ENCODE data around the gene WDR5B.
"Not testable (repeated sequence)": the region's sequence is repeated elsewhere in the genome, so short reads cannot be mapped to it uniquely, and the experiment has no call there.

The WDR5B gene

GRCh38 chr3:122443762-122444490 lies 28.1 kb upstream of the WDR5B start:
- H3K27ac ChIP-seq (ENCODE audit: low read length); DNase-seq (ENCODE audit: low read depth, low spot score); H3K36me3 ChIP-seq (ENCODE audit: control insufficient read depth, insufficient read depth, low read length); H3K9me3 ChIP-seq (ENCODE audit: control insufficient read depth, insufficient read depth, low read length); H3K27me3 ChIP-seq (ENCODE audit: control insufficient read depth, insufficient read depth, low read length); H3K4me1 ChIP-seq (ENCODE audit: control insufficient read depth, insufficient read depth, low read length); H3K4me3 ChIP-seq (ENCODE audit: low read length): not testable (repeated sequence)
- WGBS (ENCODE audit: insufficient coverage, insufficient read length): no CpG with 5 or more reads among the region's 11 CpGs

GRCh38 chr3:122443090-122443489 lies 27.2 kb upstream of the WDR5B start:
- Histone ChIP-seq H3K4me1 (ENCODE audit: control insufficient read depth, insufficient read depth, low read length) (peaks cover 3% of the 10 kb centered on the region; the same call in 1 of the 2 replicates), H3K9me3 (ENCODE audit: control insufficient read depth, insufficient read depth, low read length) (no peaks in the 10 kb centered on the region), H3K27ac (ENCODE audit: low read length) (no peak overlapping the region), H3K4me3 (ENCODE audit: low read length) (no peak overlapping the region), H3K27me3 (ENCODE audit: control insufficient read depth, insufficient read depth, low read length) (no peaks in the 10 kb centered on the region), H3K36me3 (ENCODE audit: control insufficient read depth, insufficient read depth, low read length) (peaks cover 2% of the 10 kb centered on the region; the same call in 1 of the 2 replicates)
- no CpG with 5 or more reads among the region's 10 CpGs for WGBS (ENCODE audit: insufficient coverage, insufficient read length)
- DNase-seq (ENCODE audit: low read depth, low spot score): peak; percentile 47

- Histone ChIP-seq H3K27ac (ENCODE audit: low read length) (no peak overlapping the region), H3K4me1 (ENCODE audit: control insufficient read depth, insufficient read depth, low read length) (no peaks in the 10 kb centered on the region), H3K9me3 (ENCODE audit: control insufficient read depth, insufficient read depth, low read length) (no peaks in the 10 kb centered on the region), H3K4me3 (ENCODE audit: low read length) (no peak overlapping the region), H3K27me3 (ENCODE audit: control insufficient read depth, insufficient read depth, low read length) (no peaks in the 10 kb centered on the region), H3K36me3 (ENCODE audit: control insufficient read depth, insufficient read depth, low read length) (peaks cover 8% of the 10 kb centered on the region; the same call in 1 of the 2 replicates)
- no CpG with 5 or more reads among the region's 9 CpGs for WGBS (ENCODE audit: insufficient coverage, insufficient read length)
- DNase-seq (ENCODE audit: low read depth, low spot score): no peak
These were observed 20.1 kb upstream of the WDR5B start for GRCh38 chr3:122435950-122436349.

GRCh38 chr3:122430371-122430770 lies 14.5 kb upstream of the WDR5B start:
- no CpG with 5 or more reads among the region's 2 CpGs for WGBS (ENCODE audit: insufficient coverage, insufficient read length)

GRCh38 chr3:122427857-122428471 lies 12.1 kb upstream of the WDR5B start:
- no peaks in the 10 kb centered on the region for H3K27me3 ChIP-seq (ENCODE audit: control insufficient read depth, insufficient read depth, low read length)
- no peaks in the 10 kb centered on the region for H3K9me3 ChIP-seq (ENCODE audit: control insufficient read depth, insufficient read depth, low read length)
- H3K4me3 ChIP-seq (ENCODE audit: low read length): no peak overlapping the region
- no peak for DNase-seq (ENCODE audit: low read depth, low spot score)
- H3K36me3 ChIP-seq (ENCODE audit: control insufficient read depth, insufficient read depth, low read length): peaks cover 7% of the 10 kb centered on the region; the same call in 1 of the 2 replicates
- no CpG with 5 or more reads among the region's 2 CpGs for WGBS (ENCODE audit: insufficient coverage, insufficient read length)
- no peak overlapping the region for H3K27ac ChIP-seq (ENCODE audit: low read length)
- H3K4me1 ChIP-seq (ENCODE audit: control insufficient read depth, insufficient read depth, low read length): no peaks in the 10 kb centered on the region

More at GRCh38 chr3:122430371-122430770, 14.5 kb upstream of the WDR5B start:
- no peaks in the 10 kb centered on the region for H3K9me3 ChIP-seq (ENCODE audit: control insufficient read depth, insufficient read depth, low read length)
- peaks cover 7% of the 10 kb centered on the region; the same call in 1 of the 2 replicates for H3K36me3 ChIP-seq (ENCODE audit: control insufficient read depth, insufficient read depth, low read length)
- H3K4me3 ChIP-seq (ENCODE audit: low read length): no peak overlapping the region
- H3K4me1 ChIP-seq (ENCODE audit: control insufficient read depth, insufficient read depth, low read length): no peaks in the 10 kb centered on the region
- no peak overlapping the region for H3K27ac ChIP-seq (ENCODE audit: low read length)
- DNase-seq (ENCODE audit: low read depth, low spot score): no peak
- H3K27me3 ChIP-seq (ENCODE audit: control insufficient read depth, insufficient read depth, low read length): no peaks in the 10 kb centered on the region

GRCh38 chr3:122421836-122422235 lies 6.0 kb upstream of the WDR5B start:
- Histone ChIP-seq H3K27me3 (ENCODE audit: control insufficient read depth, insufficient read depth, low read length) (no peaks in the 10 kb centered on the region), H3K9me3 (ENCODE audit: control insufficient read depth, insufficient read depth, low read length) (no peaks in the 10 kb centered on the region), H3K36me3 (ENCODE audit: control insufficient read depth, insufficient read depth, low read length) (peaks cover 6% of the 10 kb centered on the region; the same call in 1 of the 2 replicates), H3K4me1 (ENCODE audit: control insufficient read depth, insufficient read depth, low read length) (no peaks in the 10 kb centered on the region), H3K4me3 (ENCODE audit: low read length) (no peak overlapping the region), H3K27ac (ENCODE audit: low read length) (no peak overlapping the region)
- WGBS (ENCODE audit: insufficient coverage, insufficient read length): no CpG with 5 or more reads among the region's 2 CpGs
- DNase-seq (ENCODE audit: low read depth, low spot score): no peak

GRCh38 chr3:122421101-122421500 lies 5.2 kb upstream of the WDR5B start:
- H3K27ac ChIP-seq (ENCODE audit: low read length): no peak overlapping the region
- H3K9me3 ChIP-seq (ENCODE audit: control insufficient read depth, insufficient read depth, low read length): no peaks in the 10 kb centered on the region
- no CpG with 5 or more reads among the region's 4 CpGs for WGBS (ENCODE audit: insufficient coverage, insufficient read length)
- no peak for DNase-seq (ENCODE audit: low read depth, low spot score)
- no peaks in the 10 kb centered on the region for H3K27me3 ChIP-seq (ENCODE audit: control insufficient read depth, insufficient read depth, low read length)
- H3K36me3 ChIP-seq (ENCODE audit: control insufficient read depth, insufficient read depth, low read length): peaks cover 1% of the 10 kb centered on the region; the same call in 1 of the 2 replicates
- H3K4me1 ChIP-seq (ENCODE audit: control insufficient read depth, insufficient read depth, low read length): no peaks in the 10 kb centered on the region
- no peak overlapping the region for H3K4me3 ChIP-seq (ENCODE audit: low read length)

- H3K27me3 ChIP-seq (ENCODE audit: control insufficient read depth, insufficient read depth, low read length): no peaks in the 10 kb centered on the region
- H3K4me1 ChIP-seq (ENCODE audit: control insufficient read depth, insufficient read depth, low read length): no peaks in the 10 kb centered on the region
- no peak overlapping the region for H3K27ac ChIP-seq (ENCODE audit: low read length)
- DNase-seq (ENCODE audit: low read depth, low spot score): no peak
- H3K4me3 ChIP-seq (ENCODE audit: low read length): no peak overlapping the region; the same call in 1 of the 2 replicates
- WGBS (ENCODE audit: insufficient coverage, insufficient read length): no CpG with 5 or more reads among the region's 14 CpGs
- H3K9me3 ChIP-seq (ENCODE audit: control insufficient read depth, insufficient read depth, low read length): no peaks in the 10 kb centered on the region
- H3K36me3 ChIP-seq (ENCODE audit: control insufficient read depth, insufficient read depth, low read length): no peaks in the 10 kb centered on the region
These were observed 1.1 kb upstream of the WDR5B start for GRCh38 chr3:122416966-122417365.

- Histone ChIP-seq H3K36me3 (ENCODE audit: control insufficient read depth, insufficient read depth, low read length) (no peaks in the 10 kb centered on the region), H3K27ac (ENCODE audit: low read length) (no peak overlapping the region), H3K4me1 (ENCODE audit: control insufficient read depth, insufficient read depth, low read length) (no peaks in the 10 kb centered on the region), H3K4me3 (ENCODE audit: low read length) (peak overlapping the region; percentile 91; the same call in 1 of the 2 replicates), H3K27me3 (ENCODE audit: control insufficient read depth, insufficient read depth, low read length) (no peaks in the 10 kb centered on the region), H3K9me3 (ENCODE audit: control insufficient read depth, insufficient read depth, low read length) (no peaks in the 10 kb centered on the region)
- DNase-seq (ENCODE audit: low read depth, low spot score): no peak
- no CpG with 5 or more reads among the region's 10 CpGs for WGBS (ENCODE audit: insufficient coverage, insufficient read length)
These were observed 638 bp downstream of the WDR5B start for GRCh38 chr3:122415104-122415744.

GRCh38 chr3:122414391-122414790 lies 1.5 kb downstream of the WDR5B start:
- H3K4me3 ChIP-seq (ENCODE audit: low read length): no peak overlapping the region

More at GRCh38 chr3:122414391-122414790, 1.5 kb downstream of the WDR5B start:
- no CpG with 5 or more reads among the region's 3 CpGs for WGBS (ENCODE audit: insufficient coverage, insufficient read length)
- Histone ChIP-seq H3K4me1 (ENCODE audit: control insufficient read depth, insufficient read depth, low read length) (no peaks in the 10 kb centered on the region), H3K27ac (ENCODE audit: low read length) (no peak overlapping the region), H3K36me3 (ENCODE audit: control insufficient read depth, insufficient read depth, low read length) (no peaks in the 10 kb centered on the region), H3K27me3 (ENCODE audit: control insufficient read depth, insufficient read depth, low read length) (no peaks in the 10 kb centered on the region), H3K9me3 (ENCODE audit: control insufficient read depth, insufficient read depth, low read length) (no peaks in the 10 kb centered on the region)
- DNase-seq (ENCODE audit: low read depth, low spot score): no peak

Measured in iPS DF 6.9 (cell line).